H1 (cell line): ENCODE results near the gene IL1RAPL1. TPM values are rescaled to one million over a fixed set of nuclear protein-coding genes. Genes with fewer than 3 reads are reported as not detected.

Experiments used
- CTCF ChIA-PET: fragments of 300-600 bp; sonication (Branson Sonifier 250); formaldehyde crosslinking; loops from one replicate; lab custom pipeline; 2021; ENCODE audit not compliant: partially characterized antibody; lab: Charles Lee
- POLR2A ChIA-PET: fragments of 300-600 bp; sonication (Branson Sonifier 250); formaldehyde crosslinking; loops from one replicate; lab custom pipeline; 2021; ENCODE audit warnings: inconsistent platforms; ENCODE audit not compliant: partially characterized antibody; lab: Charles Lee
- DNase-seq, 2 experiments: peaks; one replicate each; pipeline versions ENCODE4 v3.0.0 to v3.0.0-alpha.2; 2010 to 2022; ENCODE audit warnings: low spot score in 2 of 2, low read depth in 1 of 2, mixed read lengths in 1 of 2
- FAIRE-seq: peaks from 2 replicates; lab custom pipeline; 2011; peaks lifted over from hg19 to GRCh38; lab: Jason Lieb, UNC
- H2AFZ ChIP-seq: 2 replicates; pipeline ENCODE4 v1.8.1; 2012; ENCODE audit warnings: low read length, inconsistent platforms
- H2AK5ac ChIP-seq: 2 replicates; pipeline ENCODE4 v1.6.1; 2013; ENCODE audit warnings: low read depth, low read length
- H2BK120ac ChIP-seq: replicated peaks from 2 replicates; pipeline ENCODE3; 2013; ENCODE audit warnings: low read depth, low read length, inconsistent platforms
- H2BK12ac ChIP-seq: 2 replicates; pipeline ENCODE4 v1.6.1; 2013; ENCODE audit warnings: low read depth, low read length
- H2BK15ac ChIP-seq: 2 replicates; pipeline ENCODE4 v1.6.1; 2013; ENCODE audit warnings: low read length
- H2BK20ac ChIP-seq: 2 replicates; pipeline ENCODE4 v1.6.1; 2013; ENCODE audit warnings: low read length
- H2BK5ac ChIP-seq: 2 replicates; pipeline ENCODE4 v1.6.1; 2013; ENCODE audit warnings: low read depth, low read length
- H3K14ac ChIP-seq: 2 replicates; pipeline ENCODE4 v1.6.1; 2013; ENCODE audit warnings: inconsistent platforms; ENCODE audit not compliant: insufficient read length
- H3K18ac ChIP-seq: 2 replicates; pipeline ENCODE4 v1.6.1; 2013; ENCODE audit warnings: low read length; ENCODE audit errors: extremely low read depth
- H3K23ac ChIP-seq: 2 replicates; pipeline ENCODE4 v1.6.1; 2013; ENCODE audit warnings: inconsistent platforms; ENCODE audit not compliant: insufficient read length
- H3K23me2 ChIP-seq: 2 replicates; pipeline ENCODE4 v1.6.1; 2013; ENCODE audit warnings: low read depth, low read length
- H3K27ac ChIP-seq: 2 replicates; pipeline ENCODE4 v1.6.1; 2011; ENCODE audit warnings: low read depth, low read length, inconsistent platforms
- H3K27me3 ChIP-seq, 4 experiments: replicated peaks in 1 of 4; 1 replicate in 1 of 4; 2 replicates in 3 of 4; pipeline versions ENCODE4 v1.6.1 to v1.8.1; 2011 to 2013; ENCODE audit warnings: low read length in 3 of 4, mild to moderate bottlenecking in 3 of 4, inconsistent platforms in 2 of 4, mixed read lengths in 2 of 4, moderate library complexity in 1 of 4; ENCODE audit not compliant: control insufficient read depth in 3 of 4, insufficient read depth in 3 of 4; ENCODE audit errors: extremely low read depth in 1 of 4
- H3K36me3 ChIP-seq, 4 experiments: 2 replicates each; pipeline versions ENCODE4 v1.6.1 to v1.8.1; 2011 to 2013; ENCODE audit warnings: mild to moderate bottlenecking in 4 of 4, low read length in 3 of 4, moderate library complexity in 2 of 4, control low read depth in 1 of 4, inconsistent platforms in 1 of 4; ENCODE audit not compliant: insufficient read depth in 4 of 4, control insufficient read depth in 2 of 4
- H3K4ac ChIP-seq: replicated peaks from 2 replicates; pipeline ENCODE3; 2013; ENCODE audit warnings: low read length, low read depth, mixed read lengths, inconsistent platforms; ENCODE audit not compliant: insufficient read length
- H3K4me1 ChIP-seq, 4 experiments: replicated peaks in 1 of 4; 1 replicate in 1 of 4; 2 replicates in 3 of 4; pipeline versions ENCODE4 v1.6.1 to v1.8.1; 2011 to 2013; ENCODE audit warnings: low read length in 3 of 4, inconsistent platforms in 2 of 4, mixed read lengths in 1 of 4; ENCODE audit not compliant: insufficient read depth in 4 of 4, control insufficient read depth in 3 of 4
- H3K4me2 ChIP-seq, 2 experiments: 2 replicates each; pipeline versions ENCODE4 v1.6.1 to v1.8.1; 2011 to 2013; ENCODE audit warnings: low read depth in 2 of 2, low read length in 2 of 2, control low read depth in 1 of 2, inconsistent platforms in 1 of 2, mild to moderate bottlenecking in 1 of 2; ENCODE audit not compliant: insufficient read depth in 1 of 2
- H3K4me3 ChIP-seq, 4 experiments: fragments of 200-600, 300-600 bp in 1 of 4; sonication (generic), shearing (Covaris generic), sonication (Bioruptor Twin) in 1 of 4; 2 replicates each; pipeline versions ENCODE4 v1.5.1 to v1.8.1; 2011 to 2016; ENCODE audit warnings: low read length in 4 of 4, low read depth in 3 of 4, control low read depth in 2 of 4, inconsistent platforms in 2 of 4, mild to moderate bottlenecking in 2 of 4, mixed read lengths in 1 of 4, moderate library complexity in 1 of 4; ENCODE audit not compliant: insufficient read depth in 2 of 4; ENCODE audit errors: extremely low read depth in 1 of 4
- H3K56ac ChIP-seq: replicated peaks from 2 replicates; pipeline ENCODE3; 2013; ENCODE audit warnings: low read depth, mild to moderate bottlenecking, mixed read lengths, low read length, inconsistent platforms; ENCODE audit not compliant: insufficient read length
- H3K79me1 ChIP-seq: 2 replicates; pipeline ENCODE4 v1.6.1; 2013; ENCODE audit warnings: low read depth, low read length, control low read depth
- H3K79me2 ChIP-seq, 2 experiments: 2 replicates each; pipeline versions ENCODE4 v1.6.1 to v1.8.1; 2012 to 2013; ENCODE audit warnings: low read length in 2 of 2, mild to moderate bottlenecking in 2 of 2, inconsistent platforms in 1 of 2; ENCODE audit not compliant: insufficient read depth in 2 of 2, control insufficient read depth in 1 of 2
- H3K9ac ChIP-seq, 4 experiments: replicated peaks in 1 of 4; 1 replicate in 1 of 4; 2 replicates in 3 of 4; pipeline versions ENCODE4 v1.6.1 to v1.8.1; 2011 to 2013; ENCODE audit warnings: low read depth in 3 of 4, low read length in 3 of 4, control low read depth in 2 of 4, mild to moderate bottlenecking in 2 of 4, moderate library complexity in 2 of 4, inconsistent platforms in 1 of 4; ENCODE audit errors: extremely low read depth in 1 of 4
- H3K9me3 ChIP-seq, 2 experiments: 2 replicates each; pipeline versions ENCODE4 v1.6.1 to v1.8.1; 2012 to 2013; ENCODE audit warnings: mild to moderate bottlenecking in 2 of 2, moderate library complexity in 2 of 2, control low read depth in 1 of 2, inconsistent platforms in 1 of 2, low read depth in 1 of 2, low read length in 1 of 2, mixed read lengths in 1 of 2; ENCODE audit not compliant: insufficient read depth in 2 of 2
- H4K20me1 ChIP-seq, 2 experiments: replicated peaks in 1 of 2; 2 replicates each; pipeline versions ENCODE3 to v1.8.1; 2011 to 2013; ENCODE audit warnings: inconsistent platforms in 2 of 2, low read length in 2 of 2, mild to moderate bottlenecking in 1 of 2; ENCODE audit not compliant: insufficient read depth in 2 of 2, control insufficient read depth in 1 of 2
- H4K5ac ChIP-seq: 2 replicates; pipeline ENCODE4 v1.6.1; 2013; ENCODE audit warnings: low read length, low read depth, mixed read lengths, inconsistent platforms; ENCODE audit not compliant: insufficient read length
- H4K8ac ChIP-seq: 2 replicates; pipeline ENCODE4 v1.8.0; 2013; ENCODE audit warnings: mild to moderate bottlenecking, moderate library complexity, low read length, inconsistent platforms; ENCODE audit not compliant: insufficient read depth; ENCODE audit errors: extremely low read depth
- H4K91ac ChIP-seq: replicated peaks from 2 replicates; pipeline ENCODE3; 2013; ENCODE audit warnings: low read length, mixed read lengths, inconsistent platforms; ENCODE audit not compliant: insufficient read length
- BCL11A ChIP-seq, 2 experiments: IDR thresholded peaks; one replicate each; pipeline ENCODE4 v1.6.1; 2011; ENCODE audit warnings: low read depth in 2 of 2, low read length in 2 of 2, mild to moderate bottlenecking in 2 of 2
- CHD2 ChIP-seq: IDR thresholded peaks from 2 replicates; pipeline ENCODE4 v1.6.1; 2012; ENCODE audit warnings: low read length, improper control_type of control experiment
- E2F6 ChIP-seq: IDR thresholded peaks from 2 replicates; pipeline ENCODE4 v1.6.1; 2012; ENCODE audit warnings: inconsistent platforms
- EP300 ChIP-seq, 2 experiments: IDR thresholded peaks; 1 replicate in 1 of 2; 2 replicates in 1 of 2; pipeline ENCODE4 v1.6.1; 2011 to 2012; ENCODE audit warnings: low read depth in 2 of 2, low read length in 2 of 2, mild to moderate bottlenecking in 2 of 2, borderline replicate concordance in 1 of 2, inconsistent platforms in 1 of 2, moderate library complexity in 1 of 2
- GABPA ChIP-seq: IDR thresholded peaks from 2 replicates; pipeline ENCODE4 v1.6.1; 2011; ENCODE audit warnings: mild to moderate bottlenecking, low read length, moderate library complexity, borderline replicate concordance; ENCODE audit not compliant: insufficient read depth
- JUND ChIP-seq: IDR thresholded peaks from 2 replicates; pipeline ENCODE4 v1.6.1; 2011; ENCODE audit warnings: mild to moderate bottlenecking, improper control_type of control experiment, low read length
- MAX ChIP-seq: IDR thresholded peaks from 2 replicates; pipeline ENCODE4 v1.6.1; 2012; ENCODE audit warnings: inconsistent platforms
- SIN3A ChIP-seq, 2 experiments: IDR thresholded peaks in 1 of 2; conservative IDR thresholded peaks in 1 of 2; 2 replicates each; pipeline ENCODE4 v1.6.1; 2011 to 2012; ENCODE audit warnings: low read length in 2 of 2, improper control_type of control experiment in 1 of 2, low read depth in 1 of 2, mild to moderate bottlenecking in 1 of 2
- SRF ChIP-seq: IDR thresholded peaks from 2 replicates; pipeline ENCODE4 v1.6.1; 2011; ENCODE audit warnings: mild to moderate bottlenecking, low read depth, low read length, moderate library complexity
- TAF1 ChIP-seq: IDR thresholded peaks from 2 replicates; pipeline ENCODE4 v1.6.1; 2011; ENCODE audit warnings: mild to moderate bottlenecking, low read depth, low read length
- TCF12 ChIP-seq: IDR thresholded peaks from 2 replicates; pipeline ENCODE4 v1.6.1; 2011; ENCODE audit warnings: low read depth, mild to moderate bottlenecking, low read length
- WGBS, 2 experiments: shearing (Covaris generic) in 1 of 2; methylation state at CpG; one replicate each; pipeline versions ENCODE4 v1.1.6 to v1.1.7; 2013 to 2015; ENCODE audit warnings: low lambda C conversion rate in 2 of 2, mixed read lengths in 2 of 2, inconsistent platforms in 1 of 2, low coverage in 1 of 2, missing lambda C conversion rate in 1 of 2; ENCODE audit not compliant: insufficient replicate concordance in 2 of 2, insufficient coverage in 1 of 2, insufficient read length in 1 of 2; ENCODE audit errors: extremely low coverage in 1 of 2, missing lambda C conversion rate in 1 of 2; 5-methylcytosine and 5-hydroxymethylcytosine counted together
- polyA plus RNA-seq, 7 experiments: library from polyadenylated mRNA; depleted of rRNA in 3 of 7; stranded (reverse) in 5 of 7; unstranded in 2 of 7; fragments of >200 nt in 5 of 7; fragments of 200-250 nt in 2 of 7; gene quantifications; 1 replicate in 5 of 7; 2 replicates in 1 of 7; 4 replicates in 1 of 7; pipeline versions ENCODE4 v1.2.1 to v1.2.3, GENCODE V29; 2011 to 2013; ENCODE audit warnings: missing spikeins in 2 of 7, mixed read lengths in 2 of 7
- total RNA-seq: library from RNA; stranded (reverse); fragmentation: NEBNext Ultra II Directional; extraction: Animal tissue kit (Norgen Biotek cat#: 25700); gene quantifications from 2 replicates; pipeline ENCODE4 v1.2.1, GENCODE V29; 2021

IL1RAPL1 gene
- total and polyA plus RNA-seq, 2 of the 8 experiments (the other 6 are each of a cell fraction or from before 2014, with no cell fraction given): 0.11 to 0.35 TPM

- Histone ChIP-seq H3K4me2 (no peak overlapping the region), H3K23ac (no peak overlapping the region), H3K23me2 (no peaks in the 10 kb centered on the region), H3K36me3 (no peaks in the 10 kb centered on the region), H4K20me1 (no peaks in the 10 kb centered on the region), H3K27ac (no peak overlapping the region), H3K4me1 (no peaks in the 10 kb centered on the region), H3K4me3 (no peak overlapping the region), H2BK15ac (no peak overlapping the region), H4K91ac (no peak overlapping the region), H3K14ac (no peak overlapping the region), H4K8ac (no peak overlapping the region), H3K4ac (no peak overlapping the region), H3K27me3 (no peaks in the 10 kb centered on the region), H3K79me2 (no peaks in the 10 kb centered on the region), H2BK120ac (no peak overlapping the region), H3K9ac (no peak overlapping the region), H3K79me1 (no peaks in the 10 kb centered on the region), H2AFZ (no peak overlapping the region), H2BK5ac (no peak overlapping the region), H3K56ac (no peak overlapping the region), H2BK12ac (no peak overlapping the region), H2BK20ac (no peak overlapping the region), H3K18ac (no peak overlapping the region), H2AK5ac (no peak overlapping the region), H4K5ac (no peak overlapping the region), H3K9me3 (no peaks in the 10 kb centered on the region)
- no peak for FAIRE-seq
- no peak for DNase-seq
- ChIA-PET POLR2A (no interaction called here), CTCF (no interaction called here)
- 82% methylated on average over 5 of the region's 5 CpGs; no CpG with 5 or more reads in 1 of the 2 experiments for WGBS, 2 experiments
- TF ChIP-seq MAX (no peak), CHD2 (no peak), BCL11A (IDR thresholded peaks at IDR 0.05; ENCODE audit: low read depth in 2 of 2, low read length in 2 of 2) (no peak), GABPA (no peak), E2F6 (no peak), TAF1 (no peak), TCF12 (no peak), SRF (no peak), EP300 (IDR thresholded peaks at IDR 0.05; ENCODE audit: borderline replicate concordance in 1 of 2, low read depth in 2 of 2, low read length in 2 of 2) (no peak), JUND (no peak), SIN3A (conservative IDR thresholded peaks at IDR 0.05 in 1 of 2, IDR thresholded peaks at IDR 0.05 in 1 of 2; ENCODE audit: low read depth in 1 of 2, low read length in 2 of 2) (no peak)
These were observed 1079.1 kb downstream of the IL1RAPL1 start for GRCh38 chrX:29666366-29666765.
